ENCODE measurements around the gene FSTL4. TPM values are rescaled to one million over a fixed set of nuclear protein-coding genes. Genes with fewer than 3 reads are reported as not detected.

FSTL4 gene
- total and polyA plus RNA-seq, 2 experiments from 2014 or later: 1.4 to 2.8 TPM

DNA sequence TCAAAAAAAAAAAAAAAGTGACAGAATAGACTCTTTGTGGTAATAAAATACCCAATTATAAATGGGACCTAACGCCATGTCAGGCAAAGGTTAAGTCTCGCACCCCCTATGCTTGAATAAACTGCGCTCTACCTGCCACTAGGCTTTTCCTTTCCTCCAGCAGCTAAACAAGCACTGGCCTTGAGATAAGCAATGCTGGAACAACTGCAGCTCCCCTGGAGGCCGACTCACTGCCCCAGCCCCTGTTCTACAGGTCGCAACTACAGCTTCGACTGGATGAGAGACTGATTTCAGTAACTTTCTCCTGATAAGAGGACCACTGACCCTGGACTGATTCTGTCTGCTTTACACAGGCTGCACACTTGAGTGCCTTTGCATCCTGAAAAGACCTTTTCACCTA is 350.3 kb downstream of the FSTL4 start:
- peak; percentile 57 for ATAC-seq
- H3K27me3 Mint-ChIP-seq (ENCODE audit: insufficient read depth, low read depth, poor library complexity): peaks cover 8% of the 10 kb centered on the region

More for the DNA sequence above, 350.3 kb downstream of the FSTL4 start:
- TF ChIP-seq, protein P1, sequence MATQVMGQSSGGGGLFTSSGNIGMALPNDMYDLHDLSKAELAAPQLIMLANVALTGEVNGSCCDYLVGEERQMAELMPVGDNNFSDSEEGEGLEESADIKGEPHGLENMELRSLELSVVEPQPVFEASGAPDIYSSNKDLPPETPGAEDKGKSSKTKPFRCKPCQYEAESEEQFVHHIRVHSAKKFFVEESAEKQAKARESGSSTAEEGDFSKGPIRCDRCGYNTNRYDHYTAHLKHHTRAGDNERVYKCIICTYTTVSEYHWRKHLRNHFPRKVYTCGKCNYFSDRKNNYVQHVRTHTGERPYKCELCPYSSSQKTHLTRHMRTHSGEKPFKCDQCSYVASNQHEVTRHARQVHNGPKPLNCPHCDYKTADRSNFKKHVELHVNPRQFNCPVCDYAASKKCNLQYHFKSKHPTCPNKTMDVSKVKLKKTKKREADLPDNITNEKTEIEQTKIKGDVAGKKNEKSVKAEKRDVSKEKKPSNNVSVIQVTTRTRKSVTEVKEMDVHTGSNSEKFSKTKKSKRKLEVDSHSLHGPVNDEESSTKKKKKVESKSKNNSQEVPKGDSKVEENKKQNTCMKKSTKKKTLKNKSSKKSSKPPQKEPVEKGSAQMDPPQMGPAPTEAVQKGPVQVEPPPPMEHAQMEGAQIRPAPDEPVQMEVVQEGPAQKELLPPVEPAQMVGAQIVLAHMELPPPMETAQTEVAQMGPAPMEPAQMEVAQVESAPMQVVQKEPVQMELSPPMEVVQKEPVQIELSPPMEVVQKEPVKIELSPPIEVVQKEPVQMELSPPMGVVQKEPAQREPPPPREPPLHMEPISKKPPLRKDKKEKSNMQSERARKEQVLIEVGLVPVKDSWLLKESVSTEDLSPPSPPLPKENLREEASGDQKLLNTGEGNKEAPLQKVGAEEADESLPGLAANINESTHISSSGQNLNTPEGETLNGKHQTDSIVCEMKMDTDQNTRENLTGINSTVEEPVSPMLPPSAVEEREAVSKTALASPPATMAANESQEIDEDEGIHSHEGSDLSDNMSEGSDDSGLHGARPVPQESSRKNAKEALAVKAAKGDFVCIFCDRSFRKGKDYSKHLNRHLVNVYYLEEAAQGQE (IDR thresholded peaks at IDR 0.05; ENCODE audit: unreplicated experiment): no peak
- no peak for TF ChIP-seq STAT1 (IDR thresholded peaks at IDR 0.05; ENCODE audit: unreplicated experiment)
- TF ChIP-seq, protein P2, sequence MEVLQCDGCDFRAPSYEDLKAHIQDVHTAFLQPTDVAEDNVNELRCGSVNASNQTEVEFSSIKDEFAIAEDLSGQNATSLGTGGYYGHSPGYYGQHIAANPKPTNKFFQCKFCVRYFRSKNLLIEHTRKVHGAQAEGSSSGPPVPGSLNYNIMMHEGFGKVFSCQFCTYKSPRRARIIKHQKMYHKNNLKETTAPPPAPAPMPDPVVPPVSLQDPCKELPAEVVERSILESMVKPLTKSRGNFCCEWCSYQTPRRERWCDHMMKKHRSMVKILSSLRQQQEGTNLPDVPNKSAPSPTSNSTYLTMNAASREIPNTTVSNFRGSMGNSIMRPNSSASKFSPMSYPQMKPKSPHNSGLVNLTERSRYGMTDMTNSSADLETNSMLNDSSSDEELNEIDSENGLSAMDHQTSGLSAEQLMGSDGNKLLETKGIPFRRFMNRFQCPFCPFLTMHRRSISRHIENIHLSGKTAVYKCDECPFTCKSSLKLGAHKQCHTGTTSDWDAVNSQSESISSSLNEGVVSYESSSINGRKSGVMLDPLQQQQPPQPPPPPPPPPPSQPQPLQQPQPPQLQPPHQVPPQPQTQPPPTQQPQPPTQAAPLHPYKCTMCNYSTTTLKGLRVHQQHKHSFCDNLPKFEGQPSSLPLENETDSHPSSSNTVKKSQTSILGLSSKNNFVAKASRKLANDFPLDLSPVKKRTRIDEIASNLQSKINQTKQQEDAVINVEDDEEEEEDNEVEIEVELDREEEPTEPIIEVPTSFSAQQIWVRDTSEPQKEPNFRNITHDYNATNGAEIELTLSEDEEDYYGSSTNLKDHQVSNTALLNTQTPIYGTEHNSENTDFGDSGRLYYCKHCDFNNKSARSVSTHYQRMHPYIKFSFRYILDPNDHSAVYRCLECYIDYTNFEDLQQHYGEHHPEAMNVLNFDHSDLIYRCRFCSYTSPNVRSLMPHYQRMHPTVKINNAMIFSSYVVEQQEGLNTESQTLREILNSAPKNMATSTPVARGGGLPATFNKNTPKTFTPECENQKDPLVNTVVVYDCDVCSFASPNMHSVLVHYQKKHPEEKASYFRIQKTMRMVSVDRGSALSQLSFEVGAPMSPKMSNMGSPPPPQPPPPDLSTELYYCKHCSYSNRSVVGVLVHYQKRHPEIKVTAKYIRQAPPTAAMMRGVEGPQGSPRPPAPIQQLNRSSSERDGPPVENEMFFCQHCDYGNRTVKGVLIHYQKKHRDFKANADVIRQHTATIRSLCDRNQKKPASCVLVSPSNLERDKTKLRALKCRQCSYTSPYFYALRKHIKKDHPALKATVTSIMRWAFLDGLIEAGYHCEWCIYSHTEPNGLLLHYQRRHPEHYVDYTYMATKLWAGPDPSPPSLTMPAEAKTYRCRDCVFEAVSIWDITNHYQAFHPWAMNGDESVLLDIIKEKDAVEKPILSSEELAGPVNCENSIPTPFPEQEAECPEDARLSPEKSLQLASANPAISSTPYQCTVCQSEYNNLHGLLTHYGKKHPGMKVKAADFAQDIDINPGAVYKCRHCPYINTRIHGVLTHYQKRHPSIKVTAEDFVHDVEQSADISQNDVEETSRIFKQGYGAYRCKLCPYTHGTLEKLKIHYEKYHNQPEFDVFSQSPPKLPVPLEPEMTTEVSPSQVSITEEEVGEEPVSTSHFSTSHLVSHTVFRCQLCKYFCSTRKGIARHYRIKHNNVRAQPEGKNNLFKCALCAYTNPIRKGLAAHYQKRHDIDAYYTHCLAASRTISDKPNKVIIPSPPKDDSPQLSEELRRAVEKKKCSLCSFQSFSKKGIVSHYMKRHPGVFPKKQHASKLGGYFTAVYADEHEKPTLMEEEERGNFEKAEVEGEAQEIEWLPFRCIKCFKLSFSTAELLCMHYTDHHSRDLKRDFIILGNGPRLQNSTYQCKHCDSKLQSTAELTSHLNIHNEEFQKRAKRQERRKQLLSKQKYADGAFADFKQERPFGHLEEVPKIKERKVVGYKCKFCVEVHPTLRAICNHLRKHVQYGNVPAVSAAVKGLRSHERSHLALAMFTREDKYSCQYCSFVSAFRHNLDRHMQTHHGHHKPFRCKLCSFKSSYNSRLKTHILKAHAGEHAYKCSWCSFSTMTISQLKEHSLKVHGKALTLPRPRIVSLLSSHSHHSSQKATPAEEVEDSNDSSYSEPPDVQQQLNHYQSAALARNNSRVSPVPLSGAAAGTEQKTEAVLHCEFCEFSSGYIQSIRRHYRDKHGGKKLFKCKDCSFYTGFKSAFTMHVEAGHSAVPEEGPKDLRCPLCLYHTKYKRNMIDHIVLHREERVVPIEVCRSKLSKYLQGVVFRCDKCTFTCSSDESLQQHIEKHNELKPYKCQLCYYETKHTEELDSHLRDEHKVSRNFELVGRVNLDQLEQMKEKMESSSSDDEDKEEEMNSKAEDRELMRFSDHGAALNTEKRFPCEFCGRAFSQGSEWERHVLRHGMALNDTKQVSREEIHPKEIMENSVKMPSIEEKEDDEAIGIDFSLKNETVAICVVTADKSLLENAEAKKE (CRISPR knock-in tag; IDR thresholded peaks at IDR 0.05): no peak
- TF ChIP-seq, protein P3, sequence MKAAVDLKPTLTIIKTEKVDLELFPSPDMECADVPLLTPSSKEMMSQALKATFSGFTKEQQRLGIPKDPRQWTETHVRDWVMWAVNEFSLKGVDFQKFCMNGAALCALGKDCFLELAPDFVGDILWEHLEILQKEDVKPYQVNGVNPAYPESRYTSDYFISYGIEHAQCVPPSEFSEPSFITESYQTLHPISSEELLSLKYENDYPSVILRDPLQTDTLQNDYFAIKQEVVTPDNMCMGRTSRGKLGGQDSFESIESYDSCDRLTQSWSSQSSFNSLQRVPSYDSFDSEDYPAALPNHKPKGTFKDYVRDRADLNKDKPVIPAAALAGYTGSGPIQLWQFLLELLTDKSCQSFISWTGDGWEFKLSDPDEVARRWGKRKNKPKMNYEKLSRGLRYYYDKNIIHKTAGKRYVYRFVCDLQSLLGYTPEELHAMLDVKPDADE (IDR thresholded peaks at IDR 0.05): no peak
- TF ChIP-seq, protein P4, sequence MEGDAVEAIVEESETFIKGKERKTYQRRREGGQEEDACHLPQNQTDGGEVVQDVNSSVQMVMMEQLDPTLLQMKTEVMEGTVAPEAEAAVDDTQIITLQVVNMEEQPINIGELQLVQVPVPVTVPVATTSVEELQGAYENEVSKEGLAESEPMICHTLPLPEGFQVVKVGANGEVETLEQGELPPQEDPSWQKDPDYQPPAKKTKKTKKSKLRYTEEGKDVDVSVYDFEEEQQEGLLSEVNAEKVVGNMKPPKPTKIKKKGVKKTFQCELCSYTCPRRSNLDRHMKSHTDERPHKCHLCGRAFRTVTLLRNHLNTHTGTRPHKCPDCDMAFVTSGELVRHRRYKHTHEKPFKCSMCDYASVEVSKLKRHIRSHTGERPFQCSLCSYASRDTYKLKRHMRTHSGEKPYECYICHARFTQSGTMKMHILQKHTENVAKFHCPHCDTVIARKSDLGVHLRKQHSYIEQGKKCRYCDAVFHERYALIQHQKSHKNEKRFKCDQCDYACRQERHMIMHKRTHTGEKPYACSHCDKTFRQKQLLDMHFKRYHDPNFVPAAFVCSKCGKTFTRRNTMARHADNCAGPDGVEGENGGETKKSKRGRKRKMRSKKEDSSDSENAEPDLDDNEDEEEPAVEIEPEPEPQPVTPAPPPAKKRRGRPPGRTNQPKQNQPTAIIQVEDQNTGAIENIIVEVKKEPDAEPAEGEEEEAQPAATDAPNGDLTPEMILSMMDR (conservative IDR thresholded peaks at IDR 0.05; ENCODE audit: low read depth in 2 of 2): no peak
- TF ChIP-seq CREB1 (CRISPR knock-in tag; IDR thresholded peaks at IDR 0.05; ENCODE audit: low read depth): no peak
- no peak for TF ChIP-seq POLR2AphosphoS5 (IDR thresholded peaks at IDR 0.05; ENCODE audit: low read depth)
- TF ChIP-seq EZH2 (IDR thresholded peaks at IDR 0.05; ENCODE audit: low read depth, unreplicated experiment): no peak
- TF ChIP-seq NANOG (IDR thresholded peaks at IDR 0.05; ENCODE audit: borderline replicate concordance): no peak
- Histone ChIP-seq H3K27ac (ENCODE audit: low read depth) (no peak overlapping the region), H3K36me3 (ENCODE audit: insufficient read depth) (no peaks in the 10 kb centered on the region), H3K79me2 (replicated peaks; ENCODE audit: insufficient read depth) (no peaks in the 10 kb centered on the region), H3K27me3 (ENCODE audit: insufficient read depth) (no peaks in the 10 kb centered on the region), H4K20me1 (replicated peaks; ENCODE audit: insufficient read depth) (no peaks in the 10 kb centered on the region), H3K9me2 (ENCODE audit: insufficient read depth) (no peaks in the 10 kb centered on the region), H3K4me3 (no peak overlapping the region), H3K4me2 (no peak overlapping the region), H3F3A (replicated peaks; ENCODE audit: low read depth) (no peaks in the 10 kb centered on the region), H3K4me1 (ENCODE audit: insufficient read depth) (0 out of 2 replicates have a peak, but pooled peaks cover 3% of the 10 kb centered on the region), H2AFZ (no peak overlapping the region)
- no peaks in the 10 kb centered on the region for H3K36me3 Mint-ChIP-seq (ENCODE audit: low read depth)
- no peak overlapping the region for H3K4me3 Mint-ChIP-seq
- no peaks in the 10 kb centered on the region; the same call in 2 of the 3 replicates for H3K9me3 Mint-ChIP-seq
- H3K27ac Mint-ChIP-seq: no peak overlapping the region
- peak; percentile 30 for DNase-seq (ENCODE audit: low spot score)
- peaks cover 21% of the 10 kb centered on the region for H3K4me1 Mint-ChIP-seq
